ENCODE results near the gene PFKFB2. TPM values are rescaled to one million over a fixed set of nuclear protein-coding genes. Genes with fewer than 3 reads are reported as not detected.
A peak's percentile ranks its signal among the peaks of the same experiment; 100 is the strongest.

Gene PFKFB2
- polyA plus RNA-seq, 3 donors = 2.1 to 6.9 (median 2.3) TPM

DNA sequence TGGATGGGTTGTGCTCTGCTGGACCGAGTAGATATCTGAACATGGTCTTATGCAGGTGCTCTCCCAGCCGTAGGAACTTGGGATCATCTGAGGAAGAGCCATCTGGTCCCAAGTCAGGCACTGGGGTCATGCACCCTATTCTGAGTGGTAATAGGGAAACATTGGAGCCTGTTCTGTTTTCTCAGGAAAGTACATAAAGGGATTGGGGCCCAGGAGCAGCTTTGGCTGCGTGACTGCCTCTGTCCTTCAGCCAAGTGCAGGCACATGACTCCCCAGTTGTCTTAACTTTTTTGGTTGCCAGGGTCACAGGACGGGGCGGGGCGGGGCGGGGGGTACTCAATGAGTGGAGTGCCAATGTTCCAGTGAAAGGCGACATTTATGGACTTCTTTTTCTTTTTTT, 11.5 kb downstream of the PFKFB2 start:
- Histone ChIP-seq H3K79me2 (ENCODE audit: insufficient read depth, low read length) (no peaks in the 10 kb centered on the region), H3K27ac (ENCODE audit: low read depth in 1 of 2, low read length in 2 of 2) (no peak overlapping the region), H3K9ac (ENCODE audit: insufficient read depth, low read length, poor library complexity, severe bottlenecking) (no peak overlapping the region), H3K36me3 (replicated peaks in 1 of 2; ENCODE audit: control insufficient read depth in 1 of 2, insufficient read depth in 2 of 2, low read length in 2 of 2) (peaks cover 49 to 74% of the 10 kb centered on the region in 2 donors), H4K20me1 (ENCODE audit: insufficient read depth, low read length) (no peaks in the 10 kb centered on the region), H3K4me1 (ENCODE audit: control insufficient read depth in 1 of 2, insufficient read depth in 2 of 2, low read length in 2 of 2) (peaks cover 4 to 13% of the 10 kb centered on the region in 2 donors), H2AFZ (ENCODE audit: insufficient read depth, low read depth, low read length, poor library complexity, severe bottlenecking) (no peak overlapping the region), H3K27me3 (ENCODE audit: control insufficient read depth in 2 of 2, insufficient read depth in 2 of 2, low read length in 2 of 2) (no peaks in the 10 kb centered on the region), H3K4me2 (replicated peaks; ENCODE audit: extremely low read depth, low read length, poor library complexity, severe bottlenecking) (no peak overlapping the region), H3K9me3 (replicated peaks in 1 of 2; ENCODE audit: control insufficient read depth in 1 of 2, insufficient read depth in 1 of 2, low read length in 2 of 2) (no peaks in the 10 kb centered on the region), H3K4me3 (replicated peaks in 1 of 3; ENCODE audit: low read depth in 2 of 3, low read length in 3 of 3) (no peak overlapping the region)
- DNase-seq = no peak
- H3K27me3 Mint-ChIP-seq (ENCODE audit: low read depth in 3 of 3) = peaks cover 0 to 3% (median 0%) of the 10 kb centered on the region in 3 donors
- no peak for TF ChIP-seq CTCF (IDR thresholded peaks at IDR 0.05)
- no peak overlapping the region for H3K4me3 Mint-ChIP-seq
- 100% methylated on average over 4 of the region's 8 CpGs for WGBS (ENCODE audit: insufficient coverage)
- H3K4me1 Mint-ChIP-seq = peaks cover 13% of the 10 kb centered on the region
- peaks cover 0 to 2% (median 0%) of the 10 kb centered on the region in 7 donors for H3K9me3 Mint-ChIP-seq
- H3K36me3 Mint-ChIP-seq = peaks cover 71 to 85% of the 10 kb centered on the region in 2 donors
- H3K27ac Mint-ChIP-seq = peak overlapping the region in 1 of 7 donors; percentile 47
- intact Hi-C loops (cut with micrococcal nuclease) = no loop called here

DNA sequence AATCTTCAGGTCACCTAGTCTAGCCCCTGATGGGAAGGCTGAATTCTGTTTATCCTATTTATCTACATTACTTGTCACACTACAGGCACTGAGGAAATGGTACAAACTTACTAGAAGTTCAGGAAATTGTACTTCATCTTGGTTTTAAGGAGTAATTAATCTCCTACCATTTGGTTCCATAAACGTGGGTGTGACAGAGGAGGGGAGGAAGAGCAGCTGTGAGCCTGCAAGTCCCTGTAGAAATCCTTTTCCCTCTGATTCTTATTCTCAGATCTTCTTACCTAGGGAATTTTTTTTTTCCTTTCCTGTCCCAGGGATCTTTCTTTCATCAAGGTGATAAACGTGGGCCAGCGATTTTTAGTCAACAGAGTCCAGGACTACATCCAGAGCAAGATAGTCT, 14.1 kb downstream of the PFKFB2 start:
- H3K9ac ChIP-seq (ENCODE audit: insufficient read depth, low read length, poor library complexity, severe bottlenecking) = no peak overlapping the region

More for the DNA sequence above, 14.1 kb downstream of the PFKFB2 start:
- no peak overlapping the region for H3K4me3 Mint-ChIP-seq
- no CpG with 5 or more reads among the region's 3 CpGs for WGBS (ENCODE audit: insufficient coverage)
- no peak for TF ChIP-seq CTCF (IDR thresholded peaks at IDR 0.05)
- H3K4me1 Mint-ChIP-seq = peaks cover 26% of the 10 kb centered on the region
- H3K27me3 Mint-ChIP-seq (ENCODE audit: low read depth in 3 of 3) = peaks cover 0 to 3% (median 0%) of the 10 kb centered on the region in 3 donors
- Histone ChIP-seq H3K27me3 (ENCODE audit: control insufficient read depth in 2 of 2, insufficient read depth in 2 of 2, low read length in 2 of 2) (no peaks in the 10 kb centered on the region), H4K20me1 (ENCODE audit: insufficient read depth, low read length) (no peaks in the 10 kb centered on the region), H3K36me3 (replicated peaks in 1 of 2; ENCODE audit: control insufficient read depth in 1 of 2, insufficient read depth in 2 of 2, low read length in 2 of 2) (peaks cover 44 to 62% of the 10 kb centered on the region in 2 donors), H3K27ac (ENCODE audit: low read depth in 1 of 2, low read length in 2 of 2) (no peak overlapping the region), H3K4me1 (ENCODE audit: control insufficient read depth in 1 of 2, insufficient read depth in 2 of 2, low read length in 2 of 2) (peaks cover 11 to 33% of the 10 kb centered on the region in 2 donors), H3K9me3 (replicated peaks in 1 of 2; ENCODE audit: control insufficient read depth in 1 of 2, insufficient read depth in 1 of 2, low read length in 2 of 2) (no peaks in the 10 kb centered on the region), H3K79me2 (ENCODE audit: insufficient read depth, low read length) (no peaks in the 10 kb centered on the region), H3K4me3 (replicated peaks in 1 of 3; ENCODE audit: low read depth in 2 of 3, low read length in 3 of 3) (no peak overlapping the region), H2AFZ (ENCODE audit: insufficient read depth, low read depth, low read length, poor library complexity, severe bottlenecking) (no peak overlapping the region), H3K4me2 (replicated peaks; ENCODE audit: extremely low read depth, low read length, poor library complexity, severe bottlenecking) (no peak overlapping the region)
- H3K9me3 Mint-ChIP-seq = peaks cover 0 to 2% (median 0%) of the 10 kb centered on the region in 7 donors
- intact Hi-C loops (cut with micrococcal nuclease) = no loop called here
- H3K36me3 Mint-ChIP-seq = peaks cover 69 to 84% of the 10 kb centered on the region in 2 donors
- H3K27ac Mint-ChIP-seq = peak overlapping the region in 1 of 7 donors; percentile 38
- DNase-seq = no peak
